Smooth muscle cell (in vitro differentiated cells): ENCODE results near the gene CTCF. TPM values are rescaled to one million over a fixed set of nuclear protein-coding genes. Genes with fewer than 3 reads are reported as not detected.

Experiments
- DNase-seq: peaks from one replicate; lab custom pipeline; 2025; ENCODE audit not compliant: unreplicated experiment; lab: John Stamatoyannopoulos, UW
- H2AFZ ChIP-seq: fragments of 200-600 bp; sonication (generic); 2 replicates; pipeline ENCODE4 v1.6.0; 2016; ENCODE audit warnings: antibody characterized with exemption, low read depth, mild to moderate bottlenecking
- H3F3A ChIP-seq: fragments of 200-600 bp; sonication (generic); 2 replicates; pipeline ENCODE4 v1.6.0; 2017; ENCODE audit warnings: antibody characterized with exemption, low read depth
- H3K27ac ChIP-seq: fragments of 200-600 bp; sonication (generic); 2 replicates; pipeline ENCODE4 v1.5.1; 2016; ENCODE audit warnings: low read depth, mild to moderate bottlenecking
- H3K27me3 ChIP-seq: fragments of 200-600 bp; sonication (generic); 2 replicates; pipeline ENCODE4 v1.6.1; 2016; ENCODE audit warnings: low read depth, mild to moderate bottlenecking
- H3K36me3 ChIP-seq: fragments of 200-600 bp; sonication (generic); 2 replicates; pipeline ENCODE4 v1.5.1; 2016; ENCODE audit warnings: low read depth
- H3K4me1 ChIP-seq: fragments of 200-600 bp; sonication (generic); 2 replicates; pipeline ENCODE4 v1.5.1; 2016; ENCODE audit warnings: low read depth
- H3K4me2 ChIP-seq: fragments of 200-600 bp; sonication (generic); 2 replicates; pipeline ENCODE4 v1.6.0; 2016; ENCODE audit warnings: mild to moderate bottlenecking
- H3K4me3 ChIP-seq: fragments of 200-600 bp; sonication (generic); 2 replicates; pipeline ENCODE4 v1.5.1; 2016; ENCODE audit warnings: mild to moderate bottlenecking
- H3K79me2 ChIP-seq: fragments of 200-600 bp; sonication (generic); 2 replicates; pipeline ENCODE4 v1.6.0; 2016; ENCODE audit warnings: low read depth, mild to moderate bottlenecking
- H3K9ac ChIP-seq: fragments of 200-600 bp; sonication (generic); 2 replicates; pipeline ENCODE4 v1.6.0; 2016; ENCODE audit warnings: low read depth
- H3K9me3 ChIP-seq: fragments of 200-600 bp; sonication (generic); replicated peaks from 2 replicates; pipeline ENCODE4 v1.5.1; 2016; ENCODE audit warnings: low read depth
- H4K20me1 ChIP-seq: fragments of 200-600 bp; sonication (generic); 2 replicates; pipeline ENCODE4 v1.6.0; 2016; ENCODE audit warnings: low read depth
- WGBS: methylation state at CpG from one replicate; pipeline ENCODE4 v1.1.7; 2016; ENCODE audit warnings: low lambda C conversion rate; 5-methylcytosine and 5-hydroxymethylcytosine counted together
- polyA plus RNA-seq: library from polyadenylated mRNA; unstranded; fragments of >200 nt; fragmentation: Nextera tagmentation; extraction: Ambion mirVana; gene quantifications from 2 replicates; pipeline ENCODE4 v1.2.1, GENCODE V29; 2016
- total RNA-seq: library from RNA; depleted of rRNA; stranded (reverse); fragments of >200 nt; gene quantifications from 2 replicates; pipeline ENCODE4 v1.2.3, GENCODE V29; 2014
- TF ChIP-seq, protein P1 (sequence below): fragments of 200-600 bp; sonication (generic); IDR thresholded peaks from 2 replicates; pipeline ENCODE4 v1.5.1; 2017; ENCODE audit warnings: borderline replicate concordance, mild to moderate bottlenecking, antibody characterized with exemption; ENCODE audit not compliant: insufficient read depth, poor library complexity, severe bottlenecking

Gene CTCF
- total and polyA plus RNA-seq, 2 experiments from 2014 or later, result 28.4 to 32.4 TPM

DNA sequence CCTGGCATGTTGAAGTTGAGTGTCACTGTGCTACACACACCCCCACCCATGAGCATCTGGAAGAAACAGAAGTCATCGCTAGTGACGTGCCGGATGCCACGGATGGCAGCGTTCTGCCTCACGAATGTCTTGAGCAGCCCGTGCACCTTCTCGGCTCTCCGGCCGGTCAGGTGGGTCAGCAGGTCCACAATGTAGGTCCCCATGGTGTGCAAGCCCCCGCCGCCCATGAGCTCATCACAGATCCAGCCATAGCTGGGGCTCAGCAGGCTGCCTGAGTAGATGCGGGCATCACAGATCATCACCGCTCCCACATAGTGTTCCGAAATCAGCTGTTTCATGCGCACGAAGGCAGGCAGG lies 113.2 kb downstream of the CTCF start:
- TF ChIP-seq, protein P1, sequence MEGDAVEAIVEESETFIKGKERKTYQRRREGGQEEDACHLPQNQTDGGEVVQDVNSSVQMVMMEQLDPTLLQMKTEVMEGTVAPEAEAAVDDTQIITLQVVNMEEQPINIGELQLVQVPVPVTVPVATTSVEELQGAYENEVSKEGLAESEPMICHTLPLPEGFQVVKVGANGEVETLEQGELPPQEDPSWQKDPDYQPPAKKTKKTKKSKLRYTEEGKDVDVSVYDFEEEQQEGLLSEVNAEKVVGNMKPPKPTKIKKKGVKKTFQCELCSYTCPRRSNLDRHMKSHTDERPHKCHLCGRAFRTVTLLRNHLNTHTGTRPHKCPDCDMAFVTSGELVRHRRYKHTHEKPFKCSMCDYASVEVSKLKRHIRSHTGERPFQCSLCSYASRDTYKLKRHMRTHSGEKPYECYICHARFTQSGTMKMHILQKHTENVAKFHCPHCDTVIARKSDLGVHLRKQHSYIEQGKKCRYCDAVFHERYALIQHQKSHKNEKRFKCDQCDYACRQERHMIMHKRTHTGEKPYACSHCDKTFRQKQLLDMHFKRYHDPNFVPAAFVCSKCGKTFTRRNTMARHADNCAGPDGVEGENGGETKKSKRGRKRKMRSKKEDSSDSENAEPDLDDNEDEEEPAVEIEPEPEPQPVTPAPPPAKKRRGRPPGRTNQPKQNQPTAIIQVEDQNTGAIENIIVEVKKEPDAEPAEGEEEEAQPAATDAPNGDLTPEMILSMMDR, result no peak
- no peaks in the 10 kb centered on the region for H4K20me1 ChIP-seq
- no peaks in the 10 kb centered on the region for H3K36me3 ChIP-seq
- H3K4me3 ChIP-seq, result no peak overlapping the region
- no peaks in the 10 kb centered on the region for H3K79me2 ChIP-seq
- H3K9me3 ChIP-seq, result no peaks in the 10 kb centered on the region
- no peaks in the 10 kb centered on the region for H3K27me3 ChIP-seq
- H3K4me1 ChIP-seq, result no peaks in the 10 kb centered on the region
- WGBS, result 98% methylated on average over 17 of the region's 17 CpGs
- no peaks in the 10 kb centered on the region for H3F3A ChIP-seq
- no peak overlapping the region for H3K4me2 ChIP-seq
- no peak for DNase-seq
- H3K9ac ChIP-seq, result no peak overlapping the region
- no peak overlapping the region for H2AFZ ChIP-seq
- H3K27ac ChIP-seq, result no peak overlapping the region

DNA sequence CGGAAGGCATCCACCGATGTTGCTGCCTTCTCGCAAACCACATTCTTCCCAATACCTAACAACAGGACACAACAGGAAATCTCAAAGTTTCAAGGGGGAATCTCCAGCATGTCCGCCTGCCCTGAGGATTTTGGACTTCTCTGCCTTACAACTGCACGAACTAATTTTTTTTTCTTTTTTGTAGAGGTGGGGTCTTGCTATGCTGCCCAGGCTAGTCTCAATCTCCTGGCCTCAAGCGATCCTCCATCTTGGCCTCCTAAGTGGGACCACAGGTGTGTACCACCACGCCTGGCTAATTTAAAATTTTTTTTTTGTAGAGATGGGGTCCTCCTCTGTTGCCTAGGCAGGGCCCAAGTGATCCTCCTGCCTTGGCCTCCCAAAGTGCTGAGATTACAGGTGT lies 113.7 kb downstream of the CTCF start:
- DNase-seq, result no peak
- Histone ChIP-seq H3K36me3 (no peaks in the 10 kb centered on the region), H3K4me3 (no peak overlapping the region), H3K9ac (no peak overlapping the region), H3K9me3 (no peaks in the 10 kb centered on the region), H4K20me1 (no peaks in the 10 kb centered on the region), H3F3A (no peaks in the 10 kb centered on the region), H2AFZ (no peak overlapping the region), H3K27me3 (no peaks in the 10 kb centered on the region), H3K79me2 (no peaks in the 10 kb centered on the region), H3K4me1 (no peaks in the 10 kb centered on the region), H3K27ac (peak overlapping the region; percentile 63), H3K4me2 (no peak overlapping the region)
- 96% methylated on average over 7 of the region's 7 CpGs for WGBS
- TF ChIP-seq, protein P1, result no peak

DNA sequence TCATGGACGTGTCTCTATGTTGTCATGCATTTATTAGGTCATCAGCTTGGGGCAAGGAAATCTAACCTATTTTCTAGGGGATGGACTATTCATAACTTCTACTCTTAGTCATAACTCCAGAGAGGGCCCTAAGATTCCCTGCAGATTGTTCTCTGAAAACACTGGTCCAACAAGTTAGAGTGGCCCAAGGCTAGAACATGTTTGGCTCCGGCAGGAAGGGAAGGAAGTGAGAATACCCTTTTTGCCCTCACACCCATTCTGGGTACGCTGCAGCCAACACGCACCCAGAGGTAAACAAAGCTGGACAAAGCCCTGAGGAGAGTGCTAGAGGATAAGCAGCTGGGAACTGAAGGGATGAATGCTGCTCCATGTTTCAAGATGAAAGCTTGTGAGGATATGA lies 114.2 kb downstream of the CTCF start:
- H3K4me2 ChIP-seq, result no peak overlapping the region
- TF ChIP-seq, protein P1, result no peak

DNA sequence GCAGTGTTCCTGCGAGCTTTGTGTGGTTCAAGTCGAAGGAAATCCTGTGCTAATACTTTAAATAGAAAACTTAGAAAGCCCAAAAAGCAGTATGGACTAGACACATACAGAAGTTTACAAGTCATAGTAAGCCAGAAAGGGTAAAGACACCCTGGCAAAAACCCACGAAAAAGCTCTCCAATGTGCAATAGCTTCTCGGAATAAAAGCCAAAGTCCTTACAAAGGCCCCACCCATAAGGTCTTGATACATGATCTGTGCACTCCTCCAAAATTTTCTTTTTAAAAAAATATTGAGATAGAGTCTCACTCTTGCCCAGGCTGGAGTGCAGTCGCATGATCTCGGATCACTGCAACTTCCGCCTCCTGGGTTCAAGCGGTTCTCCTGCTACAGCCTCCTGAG lies 114.6 kb downstream of the CTCF start:
- Histone ChIP-seq H3K9ac (no peak overlapping the region), H3F3A (no peaks in the 10 kb centered on the region), H3K27ac (peak overlapping the region; percentile 63), H3K9me3 (no peaks in the 10 kb centered on the region), H3K4me2 (no peak overlapping the region), H3K4me1 (no peaks in the 10 kb centered on the region), H3K4me3 (no peak overlapping the region), H3K36me3 (no peaks in the 10 kb centered on the region), H3K79me2 (no peaks in the 10 kb centered on the region), H4K20me1 (no peaks in the 10 kb centered on the region), H3K27me3 (no peaks in the 10 kb centered on the region), H2AFZ (no peak overlapping the region)
- WGBS, result 88% methylated on average over 8 of the region's 8 CpGs
- TF ChIP-seq, protein P1, result no peak
- no peak for DNase-seq

More for the DNA sequence above, 114.2 kb downstream of the CTCF start:
- H3F3A ChIP-seq, result no peaks in the 10 kb centered on the region
- H3K9me3 ChIP-seq, result no peaks in the 10 kb centered on the region
- WGBS, result 67% methylated on average over 4 of the region's 4 CpGs
- H3K36me3 ChIP-seq, result no peaks in the 10 kb centered on the region
- no peaks in the 10 kb centered on the region for H4K20me1 ChIP-seq
- no peak overlapping the region for H2AFZ ChIP-seq
- H3K79me2 ChIP-seq, result no peaks in the 10 kb centered on the region
- H3K4me3 ChIP-seq, result no peak overlapping the region
- no peak for DNase-seq
- no peaks in the 10 kb centered on the region for H3K27me3 ChIP-seq
- H3K4me1 ChIP-seq, result no peaks in the 10 kb centered on the region
- H3K9ac ChIP-seq, result no peak overlapping the region
- H3K27ac ChIP-seq, result peak overlapping the region; percentile 63
